Erythroblast (primary cell): ENCODE data around the gene IFNK.

Experiments
- GATA1 ChIP-seq: IDR thresholded peaks from 2 replicates; pipeline ENCODE4 v1.6.1; 2011; ENCODE audit warnings: low read depth, mild to moderate bottlenecking, control low read depth, low read length, moderate library complexity
- POLR2A ChIP-seq: IDR thresholded peaks from 2 replicates; pipeline ENCODE4 v1.6.1; 2011; ENCODE audit warnings: mild to moderate bottlenecking, low read length

GRCh38 chr9:27540502-27540901 lies 16.4 kb downstream of the IFNK start:
- TF ChIP-seq POLR2A (no peak), GATA1 (no peak)
